BE2C (cell line): ENCODE results near the gene SMARCAD1.

Experiments
- DNase-seq: peaks from one replicate; pipeline ENCODE4 v3.0.0-alpha.2; 2020
- H3K27me3 ChIP-seq: fragments of 250-450 bp; sonication (Bioruptor Pico); 2 replicates; pipeline ENCODE4 v1.5.1; 2020; ENCODE audit warnings: mild to moderate bottlenecking
- H3K36me3 ChIP-seq: fragments of 250-450 bp; sonication (Bioruptor Pico); 2 replicates; pipeline ENCODE4 v1.5.1; 2020; ENCODE audit warnings: mild to moderate bottlenecking
- H3K4me1 ChIP-seq: fragments of 250-450 bp; sonication (Bioruptor Pico); 2 replicates; pipeline ENCODE4 v1.5.1; 2020
- H3K4me3 ChIP-seq: 2 replicates; pipeline ENCODE4 v1.5.1; 2011; ENCODE audit warnings: low read depth, low read length
- H3K9me3 ChIP-seq: fragments of 250-450 bp; sonication (Bioruptor Pico); 2 replicates; pipeline ENCODE4 v1.5.1; 2020
- TF ChIP-seq, protein P1 (sequence below): IDR thresholded peaks from 2 replicates; pipeline ENCODE4 v1.5.1; 2012; ENCODE audit warnings: mild to moderate bottlenecking, low read depth, low read length

The SMARCAD1 gene

DNA sequence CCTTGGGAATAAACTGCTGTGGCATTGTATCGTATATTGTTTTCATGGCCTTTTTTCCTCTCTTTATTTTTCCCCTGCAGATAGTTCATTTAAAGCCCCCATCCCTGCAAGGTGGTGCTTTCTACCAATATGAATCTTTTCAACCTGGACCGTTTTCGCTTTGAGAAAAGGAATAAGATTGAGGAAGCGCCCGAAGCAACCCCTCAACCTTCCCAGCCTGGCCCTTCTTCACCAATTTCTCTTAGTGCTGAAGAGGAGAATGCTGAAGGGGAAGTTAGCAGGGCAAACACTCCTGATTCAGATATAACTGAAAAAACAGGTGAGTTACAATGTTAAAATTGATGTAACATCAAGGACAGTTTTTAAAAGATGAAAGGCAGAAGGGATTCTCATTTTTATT lies 601 bp downstream of the SMARCAD1 start:
- TF ChIP-seq, protein P1, sequence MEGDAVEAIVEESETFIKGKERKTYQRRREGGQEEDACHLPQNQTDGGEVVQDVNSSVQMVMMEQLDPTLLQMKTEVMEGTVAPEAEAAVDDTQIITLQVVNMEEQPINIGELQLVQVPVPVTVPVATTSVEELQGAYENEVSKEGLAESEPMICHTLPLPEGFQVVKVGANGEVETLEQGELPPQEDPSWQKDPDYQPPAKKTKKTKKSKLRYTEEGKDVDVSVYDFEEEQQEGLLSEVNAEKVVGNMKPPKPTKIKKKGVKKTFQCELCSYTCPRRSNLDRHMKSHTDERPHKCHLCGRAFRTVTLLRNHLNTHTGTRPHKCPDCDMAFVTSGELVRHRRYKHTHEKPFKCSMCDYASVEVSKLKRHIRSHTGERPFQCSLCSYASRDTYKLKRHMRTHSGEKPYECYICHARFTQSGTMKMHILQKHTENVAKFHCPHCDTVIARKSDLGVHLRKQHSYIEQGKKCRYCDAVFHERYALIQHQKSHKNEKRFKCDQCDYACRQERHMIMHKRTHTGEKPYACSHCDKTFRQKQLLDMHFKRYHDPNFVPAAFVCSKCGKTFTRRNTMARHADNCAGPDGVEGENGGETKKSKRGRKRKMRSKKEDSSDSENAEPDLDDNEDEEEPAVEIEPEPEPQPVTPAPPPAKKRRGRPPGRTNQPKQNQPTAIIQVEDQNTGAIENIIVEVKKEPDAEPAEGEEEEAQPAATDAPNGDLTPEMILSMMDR: no peak
- Histone ChIP-seq H3K36me3 (peaks cover 45% of the 10 kb centered on the region), H3K27me3 (no peaks in the 10 kb centered on the region), H3K4me3 (peak overlapping the region; percentile 83), H3K4me1 (peaks cover 6% of the 10 kb centered on the region; the same call in 1 of the 2 replicates), H3K9me3 (no peaks in the 10 kb centered on the region)
- no peak for DNase-seq

DNA sequence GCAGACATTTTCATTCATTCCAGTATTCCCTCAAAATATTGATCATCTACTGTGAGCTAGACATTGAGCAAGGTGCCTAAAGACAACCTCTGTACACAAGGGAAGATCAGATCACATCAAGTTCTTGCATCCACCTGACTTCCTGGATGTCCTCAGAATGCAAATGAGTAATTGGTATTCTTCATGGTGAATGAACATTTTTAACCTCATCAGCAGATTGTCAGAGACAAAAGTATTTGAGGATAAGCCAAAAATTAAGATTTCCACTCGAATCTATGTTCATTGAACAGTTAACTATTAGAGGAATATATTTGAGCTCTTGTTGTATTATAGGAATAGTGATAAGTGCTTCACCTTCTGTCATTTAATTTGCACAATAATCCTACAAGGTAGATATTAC lies 1.3 kb downstream of the SMARCAD1 start:
- Histone ChIP-seq H3K9me3 (no peaks in the 10 kb centered on the region), H3K4me1 (peaks cover 6% of the 10 kb centered on the region; the same call in 1 of the 2 replicates), H3K36me3 (peaks cover 51% of the 10 kb centered on the region), H3K27me3 (no peaks in the 10 kb centered on the region), H3K4me3 (peak overlapping the region; percentile 83)
- DNase-seq: no peak
- TF ChIP-seq, protein P1: no peak

DNA sequence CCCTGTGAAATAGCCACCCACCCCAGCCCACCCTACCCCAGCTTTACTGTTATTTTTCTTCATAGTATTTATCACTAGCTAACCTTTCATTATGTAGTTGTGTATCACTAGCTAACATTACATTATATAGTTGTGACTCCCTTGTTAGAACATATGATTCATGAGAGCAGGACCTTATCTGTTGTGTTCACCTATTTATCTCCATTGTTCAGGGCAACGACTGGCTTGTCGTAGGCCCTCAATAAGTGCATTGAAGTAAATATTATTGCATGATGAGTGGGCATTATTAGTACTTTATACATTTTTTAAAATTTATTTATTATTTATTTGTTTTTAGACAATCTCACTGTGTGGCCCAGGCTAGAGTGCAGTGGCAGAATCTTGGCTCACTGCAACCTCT lies 4.2 kb downstream of the SMARCAD1 start:
- Histone ChIP-seq H3K4me1 (peaks cover 6% of the 10 kb centered on the region; the same call in 1 of the 2 replicates), H3K36me3 (peaks cover 76% of the 10 kb centered on the region), H3K4me3 (no peak overlapping the region), H3K27me3 (no peaks in the 10 kb centered on the region), H3K9me3 (no peaks in the 10 kb centered on the region)
- TF ChIP-seq, protein P1: no peak
- DNase-seq: no peak

DNA sequence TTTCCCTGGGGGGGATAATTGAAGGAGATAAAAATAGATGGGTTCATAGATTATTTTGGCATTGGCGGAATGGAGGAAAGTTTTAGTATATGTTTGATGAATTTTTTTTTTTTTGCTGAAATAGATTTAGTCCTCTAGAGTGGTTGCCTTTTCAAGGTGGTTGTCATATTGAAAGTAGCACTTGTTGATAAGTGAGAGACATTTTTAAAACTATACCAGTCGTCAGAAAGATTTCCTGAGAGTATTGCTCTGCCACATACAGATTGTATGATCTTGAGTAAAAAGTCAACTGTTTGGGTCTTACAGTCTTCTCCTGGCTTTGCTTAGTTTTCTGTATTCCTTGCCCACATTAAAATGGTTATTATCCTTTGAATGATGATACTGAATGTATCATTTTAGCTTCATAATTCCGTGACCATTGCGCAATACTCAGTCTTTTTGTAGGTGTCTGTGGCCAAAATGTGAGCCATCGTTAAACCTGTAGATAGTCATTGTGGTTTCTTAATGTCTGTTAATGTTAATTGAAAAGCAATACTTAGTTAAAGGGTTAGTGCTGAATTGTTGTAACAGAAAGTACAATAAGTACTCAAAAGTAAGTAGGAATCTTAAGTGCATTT lies 7.1 kb downstream of the SMARCAD1 start:
- Histone ChIP-seq H3K27me3 (no peaks in the 10 kb centered on the region), H3K4me1 (no peaks in the 10 kb centered on the region; the same call in 1 of the 2 replicates), H3K4me3 (no peak overlapping the region), H3K9me3 (no peaks in the 10 kb centered on the region), H3K36me3 (peaks cover 82% of the 10 kb centered on the region)
- TF ChIP-seq, protein P1: no peak
- DNase-seq: no peak

DNA sequence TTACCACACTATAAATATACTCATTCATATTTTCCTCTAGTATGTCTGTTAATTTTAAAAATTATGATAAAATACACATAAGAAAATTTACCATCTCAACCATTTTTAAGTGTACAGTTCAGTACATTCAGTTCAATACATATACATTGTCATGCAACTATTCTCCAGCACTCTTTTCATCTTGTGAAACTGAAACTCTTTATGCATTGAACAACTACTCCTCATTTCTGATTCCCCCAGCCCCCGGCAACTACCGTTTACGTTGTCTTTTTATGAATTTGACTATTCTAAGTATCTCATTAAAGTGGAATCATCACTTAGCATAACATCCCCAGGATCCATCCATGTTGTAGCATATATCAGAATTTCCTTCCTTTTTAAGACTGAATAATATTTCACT lies 8.7 kb downstream of the SMARCAD1 start:
- no peaks in the 10 kb centered on the region for H3K4me1 ChIP-seq
- no peak for DNase-seq
- H3K36me3 ChIP-seq: peaks cover 69% of the 10 kb centered on the region
- TF ChIP-seq, protein P1: no peak
- H3K4me3 ChIP-seq: no peak overlapping the region
- no peaks in the 10 kb centered on the region for H3K9me3 ChIP-seq
- no peaks in the 10 kb centered on the region for H3K27me3 ChIP-seq

GRCh38 chr4:94219402-94219801 lies 11.7 kb downstream of the SMARCAD1 start:
- H3K9me3 ChIP-seq: no peaks in the 10 kb centered on the region
- no peak overlapping the region for H3K4me3 ChIP-seq
- no peaks in the 10 kb centered on the region for H3K4me1 ChIP-seq
- no peaks in the 10 kb centered on the region for H3K27me3 ChIP-seq
- TF ChIP-seq, protein P1: no peak
- H3K36me3 ChIP-seq: peaks cover 51% of the 10 kb centered on the region
- DNase-seq: no peak
